PC-3 (cell line): ENCODE measurements around the gene STK36. TPM values are rescaled to one million over a fixed set of nuclear protein-coding genes. Genes with fewer than 3 reads are reported as not detected.
"Not testable (repeated sequence)": the region's sequence is repeated elsewhere in the genome, so short reads cannot be mapped to it uniquely, and the experiment has no call there.

ENCODE experiments used
- ATAC-seq: fragments of 200-7000 bp; cut with Tn5 transposase; 2 replicates; pipeline ENCODE4 v1.9.1; 2020; ENCODE audit warnings: mild to moderate bottlenecking, moderate library complexity
- BruUV-seq: library from RNA; stranded (reverse); fragments of 400-500 nt; replicated peaks from 2 replicates; lab custom pipeline; 2021; lab: Mats Ljungman, UMichigan
- CTCF ChIA-PET: fragments of 300-600 bp; sonication (Branson Sonifier 250); formaldehyde crosslinking; loops from one replicate; lab custom pipeline; 2022; ENCODE audit warnings: antibody characterized with exemption; lab: Charles Lee
- POLR2A ChIA-PET: fragments of 300-600 bp; sonication (Branson Sonifier 250); formaldehyde crosslinking; loops from one replicate; lab custom pipeline; 2022; ENCODE audit warnings: antibody characterized with exemption; ENCODE audit not compliant: unreplicated experiment; lab: Charles Lee
- DNase-seq: peaks from one replicate; pipeline ENCODE4 v3.0.0-alpha.2; 2015
- H2AFZ ChIP-seq: fragments of 300-600 bp; sonication (generic); 2 replicates; pipeline ENCODE4 v1.6.0; 2016; ENCODE audit warnings: antibody characterized with exemption, low read length
- H3F3A ChIP-seq: fragments of 300-600 bp; sonication (generic); one replicate; pipeline ENCODE4 v1.6.0; 2017; ENCODE audit warnings: antibody characterized with exemption, low read length, control low read depth, mild to moderate bottlenecking; ENCODE audit not compliant: unreplicated experiment
- H3K27ac ChIP-seq: fragments of 300-600 bp; sonication (generic); 2 replicates; pipeline ENCODE4 v1.5.1; 2016; ENCODE audit warnings: mild to moderate bottlenecking, low read length
- H3K27me3 ChIP-seq: fragments of 300-600 bp; sonication (generic); 2 replicates; pipeline ENCODE4 v1.6.1; 2016; ENCODE audit warnings: low read length, mixed read lengths
- H3K36me3 ChIP-seq: fragments of 300-600 bp; sonication (generic); 2 replicates; pipeline ENCODE4 v1.6.1; 2016; ENCODE audit warnings: low read depth, mixed run types, low read length, mixed read lengths
- H3K4me1 ChIP-seq: fragments of 300-600 bp; sonication (generic); 2 replicates; pipeline ENCODE4 v1.5.1; 2016; ENCODE audit warnings: low read length; ENCODE audit not compliant: insufficient read depth
- H3K4me2 ChIP-seq: fragments of 300-600 bp; sonication (generic); 2 replicates; pipeline ENCODE4 v1.6.0; 2016; ENCODE audit warnings: low read length
- H3K4me3 ChIP-seq: fragments of 300-600 bp; sonication (generic); 2 replicates; pipeline ENCODE4 v1.5.1; 2016; ENCODE audit warnings: mild to moderate bottlenecking, low read length, mixed read lengths
- H3K79me2 ChIP-seq: fragments of 300-600 bp; sonication (generic); 2 replicates; pipeline ENCODE4 v1.6.1; 2017; ENCODE audit warnings: low read length, mixed read lengths
- H3K9ac ChIP-seq: fragments of 300-600 bp; sonication (generic); 2 replicates; pipeline ENCODE4 v1.6.0; 2016; ENCODE audit warnings: mild to moderate bottlenecking, low read length
- H3K9me2 ChIP-seq: fragments of 300-600 bp; sonication (generic); replicated peaks from 2 replicates; pipeline ENCODE4 v1.6.1; 2016; ENCODE audit warnings: mixed run types, low read length, mixed read lengths
- H3K9me3 ChIP-seq: fragments of 300-600 bp; sonication (generic); 2 replicates; pipeline ENCODE4 v1.6.1; 2016; ENCODE audit warnings: low read length, mixed read lengths
- H4K20me1 ChIP-seq: fragments of 300-600 bp; sonication (generic); 2 replicates; pipeline ENCODE4 v1.6.1; 2016; ENCODE audit warnings: low read length, mixed read lengths
- EZH2 ChIP-seq: fragments of 300-600 bp; sonication (generic); IDR thresholded peaks from one replicate; pipeline ENCODE4 v1.6.1; 2017; ENCODE audit warnings: antibody characterized with exemption, mild to moderate bottlenecking, low read length; ENCODE audit not compliant: unreplicated experiment
- EZH2phosphoT487 ChIP-seq: fragments of 300-600 bp; sonication (generic); IDR thresholded peaks from 2 replicates; pipeline ENCODE4 v1.6.1; 2018; ENCODE audit warnings: mild to moderate bottlenecking, antibody characterized with exemption, low read length, borderline replicate concordance
- intact Hi-C: fragments of 100-400 bp; cut with micrococcal nuclease; formaldehyde crosslinking; loops from 2 replicates; pipeline ENCODE4 v1.9.0; 2023
- total RNA-seq: library from RNA; depleted of rRNA; stranded (reverse); fragments of >200 nt; gene quantifications from 2 replicates; pipeline ENCODE4 v1.2.3, GENCODE V29; 2014
- TF ChIP-seq, protein P1 (sequence below): fragments of 300-600 bp; sonication (generic); conservative IDR thresholded peaks from 2 replicates; pipeline ENCODE4 v1.5.1; 2017; ENCODE audit warnings: antibody characterized with exemption, low read depth, mild to moderate bottlenecking, low read length

The STK36 gene
- total RNA-seq, 1 experiment from 2014 or later: 32.9 TPM

DNA sequence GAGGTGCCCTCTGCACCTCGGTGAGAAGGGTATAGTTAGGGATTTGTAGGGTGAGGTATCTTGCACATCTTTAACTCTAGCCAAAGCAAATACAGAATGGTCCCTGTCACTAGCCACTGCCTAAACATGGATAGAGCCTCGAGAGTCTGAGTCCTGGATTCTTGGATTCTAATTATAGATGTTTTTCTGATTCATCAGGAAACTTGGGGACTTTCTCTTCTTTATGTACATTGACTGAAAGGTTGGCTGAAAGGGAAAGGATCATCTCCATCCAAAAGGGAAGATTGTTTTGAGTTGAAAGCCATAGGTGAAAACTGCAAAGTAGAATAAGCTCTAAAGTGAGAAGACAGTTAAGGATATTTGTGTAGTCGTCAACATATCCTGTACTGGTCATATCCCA lies 8.2 kb downstream of the STK36 start:
- TF ChIP-seq, protein P1, sequence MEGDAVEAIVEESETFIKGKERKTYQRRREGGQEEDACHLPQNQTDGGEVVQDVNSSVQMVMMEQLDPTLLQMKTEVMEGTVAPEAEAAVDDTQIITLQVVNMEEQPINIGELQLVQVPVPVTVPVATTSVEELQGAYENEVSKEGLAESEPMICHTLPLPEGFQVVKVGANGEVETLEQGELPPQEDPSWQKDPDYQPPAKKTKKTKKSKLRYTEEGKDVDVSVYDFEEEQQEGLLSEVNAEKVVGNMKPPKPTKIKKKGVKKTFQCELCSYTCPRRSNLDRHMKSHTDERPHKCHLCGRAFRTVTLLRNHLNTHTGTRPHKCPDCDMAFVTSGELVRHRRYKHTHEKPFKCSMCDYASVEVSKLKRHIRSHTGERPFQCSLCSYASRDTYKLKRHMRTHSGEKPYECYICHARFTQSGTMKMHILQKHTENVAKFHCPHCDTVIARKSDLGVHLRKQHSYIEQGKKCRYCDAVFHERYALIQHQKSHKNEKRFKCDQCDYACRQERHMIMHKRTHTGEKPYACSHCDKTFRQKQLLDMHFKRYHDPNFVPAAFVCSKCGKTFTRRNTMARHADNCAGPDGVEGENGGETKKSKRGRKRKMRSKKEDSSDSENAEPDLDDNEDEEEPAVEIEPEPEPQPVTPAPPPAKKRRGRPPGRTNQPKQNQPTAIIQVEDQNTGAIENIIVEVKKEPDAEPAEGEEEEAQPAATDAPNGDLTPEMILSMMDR: no peak
- TF ChIP-seq EZH2phosphoT487 (no peak), EZH2 (no peak)
- Histone ChIP-seq H2AFZ (no peak overlapping the region), H3K79me2 (no peaks in the 10 kb centered on the region), H3K9me2 (no peaks in the 10 kb centered on the region), H3K27ac (no peak overlapping the region), H3K9ac (no peak overlapping the region), H3K27me3 (no peaks in the 10 kb centered on the region), H3K36me3 (peaks cover 8% of the 10 kb centered on the region; the same call in 1 of the 2 replicates), H3F3A (no peaks in the 10 kb centered on the region), H3K9me3 (no peaks in the 10 kb centered on the region), H4K20me1 (no peaks in the 10 kb centered on the region), H3K4me3 (no peak overlapping the region), H3K4me1 (peaks cover 10% of the 10 kb centered on the region), H3K4me2 (no peak overlapping the region)
- POLR2A ChIA-PET: no interaction called here
- CTCF ChIA-PET: no interaction called here
- no TSS peak for BruUV-seq
- intact Hi-C loops: no loop called here
- ATAC-seq (no peak), DNase-seq (no peak)

DNA sequence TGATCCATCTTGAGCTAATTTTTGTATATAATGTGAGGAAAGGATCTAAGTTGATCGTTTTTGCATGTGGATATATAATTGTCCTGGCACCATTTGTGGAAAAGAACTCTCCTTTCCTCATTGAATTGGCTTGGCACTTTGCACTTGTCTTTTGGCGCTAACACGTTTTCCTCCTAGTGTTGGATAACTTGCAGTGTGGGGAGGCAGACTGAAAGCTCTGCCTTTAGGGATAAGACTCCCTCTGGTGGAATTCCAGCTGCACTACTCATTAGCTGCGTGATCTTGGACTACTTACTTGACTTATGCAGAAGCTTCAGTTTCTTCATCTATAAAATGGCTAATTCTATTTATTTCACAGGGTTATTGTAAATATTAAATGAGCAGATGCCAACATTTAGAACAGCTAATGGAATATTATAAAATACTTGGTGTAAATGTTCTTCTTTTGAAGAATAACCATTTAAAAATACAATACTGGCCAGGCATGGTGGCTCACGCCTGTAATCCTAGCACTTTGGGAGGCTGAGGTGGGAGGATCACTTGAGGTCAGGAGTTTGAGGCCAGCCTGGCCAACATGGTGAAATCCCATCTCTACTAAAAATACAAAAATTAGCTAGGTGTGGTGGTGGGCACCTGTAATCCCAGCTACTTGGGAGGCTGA lies 15.6 kb downstream of the STK36 start:
- H2AFZ ChIP-seq: peak overlapping the region; percentile 45; the same call in 1 of the 2 replicates
- H3F3A ChIP-seq, POLR2A ChIA-PET, H3K4me1 ChIP-seq, H3K4me2 ChIP-seq, H3K9me2 ChIP-seq, H4K20me1 ChIP-seq, H3K79me2 ChIP-seq, H3K27me3 ChIP-seq, H3K36me3 ChIP-seq, H3K4me3 ChIP-seq, H3K9ac ChIP-seq, BruUV-seq, H3K9me3 ChIP-seq, H3K27ac ChIP-seq: not testable (repeated sequence)
- peak; percentile 89 for DNase-seq
- intact Hi-C loops: loop anchor here (1.0 kb wide), 2 partner anchors 29 to 160 kb away; no protein-coding TSS in a partner anchor
- ATAC-seq: peak; percentile 99
- CTCF ChIA-PET: interaction anchor here (0.5 to 1.3 kb wide), 4 partner anchors 29 to 168 kb away, joined by 3 to 20 read pairs (median 12); partner anchors contain the start of genes BCS1L and ZNF142
- TF ChIP-seq, protein P1: peak; percentile 88

DNA sequence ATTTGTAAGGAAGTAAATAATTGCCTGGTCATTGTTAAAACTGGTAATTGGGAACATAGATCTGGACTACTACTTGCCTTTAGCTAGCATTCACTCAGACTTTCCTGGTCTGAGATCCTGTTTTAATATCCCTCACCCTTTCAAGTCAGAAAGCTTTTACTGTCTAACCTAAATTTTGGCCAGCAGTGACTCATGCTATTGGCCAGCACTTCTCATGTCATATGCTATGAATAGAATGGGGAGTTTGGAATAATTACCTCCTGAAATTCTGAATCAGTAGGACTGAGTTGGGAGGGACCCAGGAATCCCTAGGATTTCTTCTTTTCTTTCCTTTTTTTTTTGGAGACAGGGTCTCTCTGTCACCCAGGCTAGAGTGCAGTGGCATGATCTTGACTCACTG lies 19.3 kb downstream of the STK36 start:
- H3K36me3 ChIP-seq: peaks cover 18% of the 10 kb centered on the region
- intact Hi-C loops: no loop called here
- ChIA-PET CTCF (no interaction called here), POLR2A (no interaction called here)
- no peaks in the 10 kb centered on the region for H3K79me2 ChIP-seq
- H3K9me2 ChIP-seq: no peaks in the 10 kb centered on the region
- no peaks in the 10 kb centered on the region for H3K4me1 ChIP-seq
- no peak overlapping the region for H3K4me2 ChIP-seq
- no peaks in the 10 kb centered on the region for H3K27me3 ChIP-seq
- H3K9ac ChIP-seq: no peak overlapping the region
- BruUV-seq: no TSS peak
- no peak overlapping the region for H3K4me3 ChIP-seq
- no peaks in the 10 kb centered on the region for H3F3A ChIP-seq
- H2AFZ ChIP-seq: no peak overlapping the region
- ATAC-seq (peak; percentile 58), DNase-seq (peak; percentile 19)
- H3K27ac ChIP-seq: no peak overlapping the region
- TF ChIP-seq EZH2 (no peak), EZH2phosphoT487 (no peak)
- TF ChIP-seq, protein P1: no peak
- H4K20me1 ChIP-seq: no peaks in the 10 kb centered on the region
- H3K9me3 ChIP-seq: no peaks in the 10 kb centered on the region
